Hippocampal formation (tissue), 2 donors: ENCODE data around the gene CAMTA1.

Source experiments
- DNase-seq, 2 donors: peaks; one replicate each; lab custom pipeline; 2025; lab: John Stamatoyannopoulos, UW

The CAMTA1 gene

GRCh38 chr1:7228252-7228961 is 443.2 kb downstream of the CAMTA1 start:
- DNase-seq: no peak

GRCh38 chr1:7229186-7229585 is 443.9 kb downstream of the CAMTA1 start:
- no peak for DNase-seq

GRCh38 chr1:7229696-7230631 is 444.7 kb downstream of the CAMTA1 start:
- DNase-seq: no peak

- DNase-seq: no peak
Measured at GRCh38 chr1:7232441-7233236, 447.4 kb downstream of the CAMTA1 start.

GRCh38 chr1:7233237-7233540 is 447.9 kb downstream of the CAMTA1 start:
- DNase-seq: no peak

- no peak for DNase-seq
Measured at GRCh38 chr1:7233646-7234470, 448.6 kb downstream of the CAMTA1 start.

GRCh38 chr1:7234471-7234755 is 449.2 kb downstream of the CAMTA1 start:
- no peak for DNase-seq

GRCh38 chr1:7235871-7236517 is 450.7 kb downstream of the CAMTA1 start:
- no peak for DNase-seq

GRCh38 chr1:7236844-7237515 is 451.7 kb downstream of the CAMTA1 start:
- DNase-seq: no peak

- DNase-seq: no peak
Measured at GRCh38 chr1:7247158-7247557, 461.9 kb downstream of the CAMTA1 start.

GRCh38 chr1:7247791-7248548 is 462.7 kb downstream of the CAMTA1 start:
- peak; percentile 33 to 39 for DNase-seq

GRCh38 chr1:7248549-7249199 is 463.4 kb downstream of the CAMTA1 start:
- no peak for DNase-seq

GRCh38 chr1:7249516-7249915 is 464.3 kb downstream of the CAMTA1 start:
- no peak for DNase-seq

- no peak for DNase-seq
Measured at GRCh38 chr1:7250176-7250575, 464.9 kb downstream of the CAMTA1 start.

- DNase-seq: no peak
Measured at GRCh38 chr1:7250597-7251453, 465.6 kb downstream of the CAMTA1 start.

- DNase-seq: no peak
Measured at GRCh38 chr1:7251454-7251800, 466.2 kb downstream of the CAMTA1 start.

GRCh38 chr1:7252411-7253117 is 467.3 kb downstream of the CAMTA1 start:
- no peak for DNase-seq

- DNase-seq: no peak
Measured at GRCh38 chr1:7253118-7253480, 467.8 kb downstream of the CAMTA1 start.
